K562 (cell line): ENCODE results near the gene CALCOCO2. TPM values are rescaled to one million over a fixed set of nuclear protein-coding genes. Genes with fewer than 3 reads are reported as not detected.
A peak's percentile ranks its signal among the peaks of the same experiment; 100 is the strongest.

Experiments
- ARID4B ChIP-seq: sonication (generic); formaldehyde crosslinking; IDR thresholded peaks from 2 replicates; pipeline ENCODE4 v1.8.0; 2022; ENCODE audit warnings: mild to moderate bottlenecking, missing genetic modification reagents
- ATF4 ChIP-seq: fragments of 450-650 bp; formaldehyde crosslinking; IDR thresholded peaks from 2 replicates; pipeline ENCODE4 v1.4.0; 2022; ENCODE audit warnings: mild to moderate bottlenecking, moderate library complexity
- BCLAF1 ChIP-seq, 2 experiments: fragments of 450-650 bp in 1 of 2; IDR thresholded peaks; 2 replicates each; pipeline ENCODE4 v1.6.1; 2011 to 2017; ENCODE audit warnings: low read depth in 2 of 2, antibody characterized with exemption in 1 of 2, borderline replicate concordance in 1 of 2, low read length in 1 of 2, mild to moderate bottlenecking in 1 of 2, mixed read lengths in 1 of 2; ENCODE audit not compliant: control insufficient read depth in 1 of 2
- BMI1 ChIP-seq: fragments of 150-350 bp; IDR thresholded peaks from 2 replicates; pipeline ENCODE4 v1.6.1; 2014; ENCODE audit warnings: low read length
- TAF15 ChIP-seq: fragments of 200-400 bp; formaldehyde crosslinking; IDR thresholded peaks from 2 replicates; pipeline ENCODE4 v1.6.1; 2017; ENCODE audit warnings: mild to moderate bottlenecking, low read depth, low read length, moderate library complexity
- U2AF2 ChIP-seq: fragments of 200-400 bp; formaldehyde crosslinking; optimal IDR thresholded peaks from 2 replicates; pipeline ENCODE3; 2017; ENCODE audit warnings: low read depth, mild to moderate bottlenecking, low read length
- ZNF165 ChIP-seq: fragments of 250-450 bp; sonication (Bioruptor Pico); IDR thresholded peaks from 2 replicates; pipeline ENCODE4 v1.4.0; 2020; ENCODE audit warnings: borderline replicate concordance
- ZNF449 ChIP-seq: fragments of 250-450 bp; sonication (Bioruptor Pico); IDR thresholded peaks from 2 replicates; pipeline ENCODE4 v1.8.0; 2022; ENCODE audit warnings: moderate library complexity, mild to moderate bottlenecking, inconsistent platforms
- ZNF609 ChIP-seq: sonication (generic); formaldehyde crosslinking; IDR thresholded peaks from 2 replicates; pipeline ENCODE4 v1.8.1; 2023; ENCODE audit warnings: missing genetic modification reagents, mild to moderate bottlenecking, borderline replicate concordance
- polyA plus RNA-seq, 8 experiments: library from polyadenylated mRNA; depleted of rRNA in 4 of 8; stranded (reverse) in 5 of 8; unstranded in 3 of 8; fragments of >200 nt; fragmentation: Nextera tagmentation in 2 of 8; fragmentation: Illumina TruSeq in 1 of 8; extraction: Ambion mirVana in 2 of 8; extraction: Trizol in 1 of 8; gene quantifications; 2 replicates each; pipeline versions ENCODE4 v1.2.1 to v1.2.3, GENCODE V29; 2011 to 2014; ENCODE audit warnings: inconsistent platforms in 1 of 8, missing spikeins in 1 of 8
- total RNA-seq, 7 experiments: library from RNA; depleted of rRNA in 6 of 7; stranded (reverse); fragments of >200 nt in 6 of 7; fragmentation: Illumina TruSeq in 2 of 7; extraction: Trizol in 2 of 7; gene quantifications; 2 replicates each; pipeline versions ENCODE4 v1.2.1 to v1.2.3, GENCODE V29; 2011 to 2021; ENCODE audit warnings: low replicate concordance in 1 of 7

Gene CALCOCO2
- total and polyA plus RNA-seq, 9 of the 15 experiments (the other 6 are each of a cell fraction or from before 2014, with no cell fraction given): 24.1 to 87.3 (median 67.5) TPM

GRCh38 chr17:48892940-48893645 lies 62.3 kb downstream of the CALCOCO2 start (continued):
- TF ChIP-seq ARID4B (CRISPR knock-in tag) (peak; percentile 79; the same call in 1 of the 2 replicates), BMI1 (no peak), U2AF2 (no peak), ZNF165 (CRISPR knock-in tag) (no peak), BCLAF1 (IDR thresholded peaks at IDR 0.05; ENCODE audit: borderline replicate concordance in 1 of 2, control insufficient read depth in 1 of 2, low read depth in 2 of 2, low read length in 1 of 2) (no peak), TAF15 (no peak), ATF4 (CRISPR knock-in tag) (no peak), ZNF449 (CRISPR knock-in tag) (no peak), ZNF609 (no peak)
